ENCODE data around the gene ACOT7.

DNA sequence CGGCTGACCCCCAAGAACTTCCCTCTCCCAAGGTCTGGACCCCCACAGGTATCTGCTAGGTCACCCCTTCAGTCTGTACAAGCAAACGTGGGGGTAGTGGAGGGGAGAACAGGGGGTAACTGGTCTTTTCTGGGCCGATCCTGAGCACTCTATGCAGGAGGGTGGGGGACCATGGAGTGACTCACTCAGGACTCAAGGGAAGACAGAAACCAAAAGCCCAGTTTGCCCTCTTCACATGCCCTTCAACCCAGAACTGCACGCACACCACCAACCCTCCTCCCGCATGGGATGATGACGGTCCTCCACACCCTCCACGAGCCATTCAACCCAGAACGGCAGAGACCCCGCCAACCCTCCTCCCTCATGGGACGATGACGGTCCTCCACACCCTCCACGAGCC, 79.1 kb downstream of the ACOT7 start:
- TF ChIP-seq POLR2AphosphoS5 (IDR thresholded peaks at IDR 0.05; ENCODE audit: borderline replicate concordance, low read depth, low read length) = no peak
- no peak for TF ChIP-seq EZH2 (IDR thresholded peaks at IDR 0.05)
- TF ChIP-seq FOXP2 (optimal IDR thresholded peaks at IDR 0.05; ENCODE audit: control extremely low read depth, extremely low read length, insufficient read depth) = no peak
